Suprapubic skin (tissue), 4 donors: ENCODE results near the gene CEP85.

Source experiments
- EP300 ChIP-seq: sonication (generic); formaldehyde crosslinking; IDR thresholded peaks from one replicate; pipeline ENCODE4 v1.6.1; 2017; ENCODE audit warnings: antibody characterized with exemption
- POLR2AphosphoS5 ChIP-seq, 3 donors: sonication (generic); formaldehyde crosslinking; IDR thresholded peaks; one replicate each; pipeline ENCODE4 v1.6.1; 2017; ENCODE audit warnings: antibody characterized with exemption in 3 of 3
- TF ChIP-seq, protein P1 (sequence below), 2 donors: fragments of 200-600 bp in 1 of 2; fragments of 450-650 bp in 1 of 2; sonication (generic) in 1 of 2; IDR thresholded peaks; one replicate each; pipeline ENCODE4 v1.5.1; 2016 to 2019; ENCODE audit warnings: antibody characterized with exemption in 2 of 2, mild to moderate bottlenecking in 1 of 2, moderate library complexity in 1 of 2

- TF ChIP-seq, protein P1, sequence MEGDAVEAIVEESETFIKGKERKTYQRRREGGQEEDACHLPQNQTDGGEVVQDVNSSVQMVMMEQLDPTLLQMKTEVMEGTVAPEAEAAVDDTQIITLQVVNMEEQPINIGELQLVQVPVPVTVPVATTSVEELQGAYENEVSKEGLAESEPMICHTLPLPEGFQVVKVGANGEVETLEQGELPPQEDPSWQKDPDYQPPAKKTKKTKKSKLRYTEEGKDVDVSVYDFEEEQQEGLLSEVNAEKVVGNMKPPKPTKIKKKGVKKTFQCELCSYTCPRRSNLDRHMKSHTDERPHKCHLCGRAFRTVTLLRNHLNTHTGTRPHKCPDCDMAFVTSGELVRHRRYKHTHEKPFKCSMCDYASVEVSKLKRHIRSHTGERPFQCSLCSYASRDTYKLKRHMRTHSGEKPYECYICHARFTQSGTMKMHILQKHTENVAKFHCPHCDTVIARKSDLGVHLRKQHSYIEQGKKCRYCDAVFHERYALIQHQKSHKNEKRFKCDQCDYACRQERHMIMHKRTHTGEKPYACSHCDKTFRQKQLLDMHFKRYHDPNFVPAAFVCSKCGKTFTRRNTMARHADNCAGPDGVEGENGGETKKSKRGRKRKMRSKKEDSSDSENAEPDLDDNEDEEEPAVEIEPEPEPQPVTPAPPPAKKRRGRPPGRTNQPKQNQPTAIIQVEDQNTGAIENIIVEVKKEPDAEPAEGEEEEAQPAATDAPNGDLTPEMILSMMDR (IDR thresholded peaks at IDR 0.05) = no peak
- no peak for TF ChIP-seq POLR2AphosphoS5 (IDR thresholded peaks at IDR 0.05)
- no peak for TF ChIP-seq EP300
These were observed 46.1 kb upstream of the CEP85 start for GRCh38 chr1:26187882-26188281.
